Activated CD8-positive, alpha-beta memory T cell treated with anti-CD3 and anti-CD28 coated beads, Interleukin-2, amount 50 U/mL, for 1 hour (primary cell): ENCODE results near the gene ALDH3A2.

ENCODE experiments used
- DNase-seq: peaks from one replicate; pipeline ENCODE4 v3.0.0-alpha.2; 2020; ENCODE audit errors: extremely low read depth

Gene ALDH3A2

GRCh38 chr17:19648475-19649273, at the start of gene ALDH3A2:
ALDH3A2 (plus strand) TSS chr17:19648751; CDS start chr17:19648972, 221 bp downstream.
- DNase-seq: peak; percentile 79

- DNase-seq: no peak
Observed at GRCh38 chr17:19610311-19610710, 38.2 kb upstream of the ALDH3A2 start.

GRCh38 chr17:19610879-19611278, 37.7 kb upstream of the ALDH3A2 start:
- DNase-seq: no peak

GRCh38 chr17:19613979-19614378, 34.6 kb upstream of the ALDH3A2 start:
- no peak for DNase-seq

GRCh38 chr17:19614900-19615299, 33.7 kb upstream of the ALDH3A2 start:
- DNase-seq: no peak

- DNase-seq: no peak
Observed at GRCh38 chr17:19618015-19618414, 30.5 kb upstream of the ALDH3A2 start.

- no peak for DNase-seq
Observed at GRCh38 chr17:19619705-19620325, 28.7 kb upstream of the ALDH3A2 start.

- no peak for DNase-seq
Observed at GRCh38 chr17:19621697-19622096, 26.9 kb upstream of the ALDH3A2 start.

- DNase-seq: no peak
Observed at GRCh38 chr17:19626079-19626478, 22.5 kb upstream of the ALDH3A2 start.

GRCh38 chr17:19629449-19629848, 19.1 kb upstream of the ALDH3A2 start:
- DNase-seq: no peak

- no peak for DNase-seq
Observed at GRCh38 chr17:19630035-19630434, 18.5 kb upstream of the ALDH3A2 start.

- DNase-seq: no peak
Observed at GRCh38 chr17:19630661-19631060, 17.9 kb upstream of the ALDH3A2 start.

- no peak for DNase-seq
Observed at GRCh38 chr17:19631905-19632304, 16.6 kb upstream of the ALDH3A2 start.

GRCh38 chr17:19641687-19642372, 6.7 kb upstream of the ALDH3A2 start:
- no peak for DNase-seq

GRCh38 chr17:19642373-19642893, 6.1 kb upstream of the ALDH3A2 start:
- no peak for DNase-seq

GRCh38 chr17:19644493-19645210, 3.9 kb upstream of the ALDH3A2 start:
- no peak for DNase-seq

GRCh38 chr17:19645734-19646201, 2.8 kb upstream of the ALDH3A2 start:
- DNase-seq: no peak

- no peak for DNase-seq
Observed at GRCh38 chr17:19646788-19647696, 1.5 kb upstream of the ALDH3A2 start.

- DNase-seq: no peak
Observed at GRCh38 chr17:19647697-19648474, 665 bp upstream of the ALDH3A2 start.

GRCh38 chr17:19649274-19649541, 657 bp downstream of the ALDH3A2 start:
- DNase-seq: no peak
